CD14-positive monocyte (primary cell): Measurements from ENCODE around the gene DDX27. TPM values are rescaled to one million over a fixed set of nuclear protein-coding genes. Genes with fewer than 3 reads are reported as not detected.

Source experiments
- DNase-seq, 3 donors: peaks; one replicate each; pipeline ENCODE4 v3.0.0-alpha.2; 2011 to 2022
- H2AFZ ChIP-seq: 2 replicates; pipeline ENCODE4 v1.6.0; 2012; ENCODE audit warnings: mild to moderate bottlenecking, low read depth, low read length, inconsistent platforms; ENCODE audit not compliant: insufficient read depth, poor library complexity, severe bottlenecking
- H3K27ac ChIP-seq, 2 donors: 1 replicate in 1 of 2; 2 replicates in 1 of 2; pipeline ENCODE4 v1.5.1; 2012 to 2013; ENCODE audit warnings: low read length in 2 of 2, control low read depth in 1 of 2, inconsistent platforms in 1 of 2, low read depth in 1 of 2, mild to moderate bottlenecking in 1 of 2
- H3K27me3 ChIP-seq, 2 donors: one replicate each; pipeline versions ENCODE4 v1.6.0 to v1.6.1; 2011 to 2013; ENCODE audit warnings: low read length in 2 of 2; ENCODE audit not compliant: control insufficient read depth in 2 of 2, insufficient read depth in 2 of 2
- H3K36me3 ChIP-seq, 2 donors: replicated peaks in 1 of 2; 1 replicate in 1 of 2; 2 replicates in 1 of 2; pipeline versions ENCODE4 v1.5.1 to v1.6.1; 2012 to 2013; ENCODE audit warnings: low read length in 2 of 2, control low read depth in 1 of 2, inconsistent platforms in 1 of 2, mild to moderate bottlenecking in 1 of 2; ENCODE audit not compliant: insufficient read depth in 2 of 2, control insufficient read depth in 1 of 2
- H3K4me1 ChIP-seq, 2 donors: 1 replicate in 1 of 2; 2 replicates in 1 of 2; pipeline versions ENCODE4 v1.5.1 to v1.6.1; 2012 to 2013; ENCODE audit warnings: low read length in 2 of 2, control low read depth in 1 of 2, inconsistent platforms in 1 of 2, mild to moderate bottlenecking in 1 of 2, moderate library complexity in 1 of 2; ENCODE audit not compliant: insufficient read depth in 2 of 2, control insufficient read depth in 1 of 2
- H3K4me2 ChIP-seq: replicated peaks from 2 replicates; pipeline ENCODE3; 2012; ENCODE audit warnings: low read length, moderate library complexity, mild to moderate bottlenecking; ENCODE audit not compliant: poor library complexity, severe bottlenecking; ENCODE audit errors: extremely low read depth
- H3K4me3 ChIP-seq, 3 experiments: fragments of 200-600 bp in 1 of 3; sonication (generic) in 1 of 3; replicated peaks in 1 of 3; 1 replicate in 2 of 3; 2 replicates in 1 of 3; pipeline ENCODE4 v1.5.1; 2011 to 2013; ENCODE audit warnings: low read length in 3 of 3, mild to moderate bottlenecking in 3 of 3, control low read depth in 2 of 3, low read depth in 2 of 3, inconsistent platforms in 1 of 3, moderate library complexity in 1 of 3
- H3K79me2 ChIP-seq: 2 replicates; pipeline ENCODE4 v1.6.0; 2012; ENCODE audit warnings: mild to moderate bottlenecking, control low read depth, inconsistent platforms, low read length, moderate library complexity; ENCODE audit not compliant: insufficient read depth
- H3K9ac ChIP-seq: 2 replicates; pipeline ENCODE4 v1.6.0; 2017; ENCODE audit warnings: low read length, mild to moderate bottlenecking; ENCODE audit not compliant: insufficient read depth, poor library complexity, severe bottlenecking
- H3K9me3 ChIP-seq, 2 donors: replicated peaks in 1 of 2; 1 replicate in 1 of 2; 2 replicates in 1 of 2; pipeline versions ENCODE4 v1.5.1 to v1.6.1; 2012 to 2013; ENCODE audit warnings: low read length in 2 of 2, control low read depth in 1 of 2; ENCODE audit not compliant: control insufficient read depth in 1 of 2, insufficient read depth in 1 of 2
- H4K20me1 ChIP-seq: 2 replicates; pipeline ENCODE4 v1.6.0; 2012; ENCODE audit warnings: mild to moderate bottlenecking, low read length, control low read depth, moderate library complexity; ENCODE audit not compliant: insufficient read depth
- H3K27ac Mint-ChIP-seq, 7 donors: one replicate each; pipeline ENCODE4 v1.8.0; 2020; ENCODE audit warnings: mild to moderate bottlenecking in 7 of 7, mixed read lengths in 7 of 7, moderate library complexity in 6 of 7, inconsistent platforms in 2 of 7
- H3K27me3 Mint-ChIP-seq, 3 donors: one replicate each; pipeline ENCODE4 v1.8.0; 2021 to 2022; ENCODE audit warnings: low read depth in 3 of 3, mild to moderate bottlenecking in 3 of 3, mixed read lengths in 3 of 3, moderate library complexity in 3 of 3, inconsistent platforms in 1 of 3
- H3K36me3 Mint-ChIP-seq, 2 donors: one replicate each; pipeline ENCODE4 v1.8.0; 2020; ENCODE audit warnings: mixed read lengths in 2 of 2, inconsistent platforms in 1 of 2, mild to moderate bottlenecking in 1 of 2
- H3K4me1 Mint-ChIP-seq: one replicate; pipeline ENCODE4 v1.8.0; 2020; ENCODE audit warnings: mild to moderate bottlenecking, mixed read lengths
- H3K4me3 Mint-ChIP-seq, 2 donors: one replicate each; pipeline ENCODE4 v1.8.0; 2020; ENCODE audit warnings: mild to moderate bottlenecking in 2 of 2, mixed read lengths in 2 of 2, moderate library complexity in 1 of 2
- H3K9me3 Mint-ChIP-seq, 7 donors: one replicate each; pipeline ENCODE4 v1.8.0; 2020 to 2022; ENCODE audit warnings: mixed read lengths in 7 of 7, mild to moderate bottlenecking in 6 of 7, moderate library complexity in 6 of 7, inconsistent platforms in 2 of 7
- WGBS: methylation state at CpG from one replicate; pipeline ENCODE4 v1.1.5; 2013; ENCODE audit warnings: missing lambda C conversion rate; ENCODE audit not compliant: insufficient coverage; 5-methylcytosine and 5-hydroxymethylcytosine counted together
- intact Hi-C, 2 donors: fragments of 100-400 bp; cut with micrococcal nuclease; formaldehyde crosslinking; loops; one replicate each; pipeline versions ENCODE4 v1.15.0 to v1.15.1; 2023
- polyA plus RNA-seq, 3 donors: library from polyadenylated mRNA; depleted of rRNA in 1 of 3; unstranded in 2 of 3; stranded (reverse) in 1 of 3; fragments of 300-500 nt in 2 of 3; fragments of >200 nt in 1 of 3; fragmentation: Illumina TruSeq in 2 of 3; gene quantifications; 1 replicate in 2 of 3; 2 replicates in 1 of 3; pipeline ENCODE4 v1.2.3, GENCODE V29; 2012 to 2021
- TF ChIP-seq, protein P1 (sequence below): fragments of 200-600 bp; IDR thresholded peaks from one replicate; pipeline ENCODE4 v1.8.0; 2022; ENCODE audit warnings: antibody characterized with exemption, mild to moderate bottlenecking

DDX27 gene
- polyA plus RNA-seq, 3 donors, result 13.8 to 31.5 (median 17.7) TPM

DNA sequence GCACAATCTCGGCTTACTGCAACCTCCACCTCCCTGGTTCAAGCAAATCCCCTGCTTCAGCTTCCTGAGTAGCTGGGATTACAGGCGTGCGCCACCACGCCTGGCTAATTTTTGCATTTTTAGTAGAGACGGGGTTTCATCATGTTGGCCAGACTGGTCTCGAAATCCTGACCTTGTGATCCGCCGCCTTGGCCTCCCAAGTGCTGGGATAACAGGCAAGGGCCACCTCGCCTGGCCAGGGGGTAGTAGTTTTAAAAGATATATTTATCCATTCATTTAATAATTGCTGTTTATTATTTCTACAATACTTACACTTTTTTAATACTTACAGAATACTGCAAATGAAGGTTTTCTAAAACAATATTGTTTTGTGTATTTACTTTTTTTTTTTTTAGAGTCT lies 15.5 kb upstream of the DDX27 start:
- H3K4me1 ChIP-seq, result no peaks in the 10 kb centered on the region
- intact Hi-C loops, result no loop called here
- Mint-ChIP-seq H3K27me3 (peaks cover 3 to 5% (median 5%) of the 10 kb centered on the region in 3 donors), H3K4me3 (no peak overlapping the region), H3K4me1 (no peaks in the 10 kb centered on the region), H3K27ac (no peak overlapping the region), H3K36me3 (no peaks in the 10 kb centered on the region), H3K9me3 (peaks cover 0 to 11% (median 5%) of the 10 kb centered on the region in 7 donors)
- no peak overlapping the region for H3K4me2 ChIP-seq
- 96% methylated on average over 5 of the region's 9 CpGs for WGBS
- no peak for DNase-seq
- H4K20me1 ChIP-seq, result no peaks in the 10 kb centered on the region
- TF ChIP-seq, protein P1, sequence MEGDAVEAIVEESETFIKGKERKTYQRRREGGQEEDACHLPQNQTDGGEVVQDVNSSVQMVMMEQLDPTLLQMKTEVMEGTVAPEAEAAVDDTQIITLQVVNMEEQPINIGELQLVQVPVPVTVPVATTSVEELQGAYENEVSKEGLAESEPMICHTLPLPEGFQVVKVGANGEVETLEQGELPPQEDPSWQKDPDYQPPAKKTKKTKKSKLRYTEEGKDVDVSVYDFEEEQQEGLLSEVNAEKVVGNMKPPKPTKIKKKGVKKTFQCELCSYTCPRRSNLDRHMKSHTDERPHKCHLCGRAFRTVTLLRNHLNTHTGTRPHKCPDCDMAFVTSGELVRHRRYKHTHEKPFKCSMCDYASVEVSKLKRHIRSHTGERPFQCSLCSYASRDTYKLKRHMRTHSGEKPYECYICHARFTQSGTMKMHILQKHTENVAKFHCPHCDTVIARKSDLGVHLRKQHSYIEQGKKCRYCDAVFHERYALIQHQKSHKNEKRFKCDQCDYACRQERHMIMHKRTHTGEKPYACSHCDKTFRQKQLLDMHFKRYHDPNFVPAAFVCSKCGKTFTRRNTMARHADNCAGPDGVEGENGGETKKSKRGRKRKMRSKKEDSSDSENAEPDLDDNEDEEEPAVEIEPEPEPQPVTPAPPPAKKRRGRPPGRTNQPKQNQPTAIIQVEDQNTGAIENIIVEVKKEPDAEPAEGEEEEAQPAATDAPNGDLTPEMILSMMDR, result no peak
- no peak overlapping the region for H2AFZ ChIP-seq
- no peak overlapping the region for H3K9ac ChIP-seq
- no peaks in the 10 kb centered on the region for H3K27me3 ChIP-seq
- no peaks in the 10 kb centered on the region for H3K9me3 ChIP-seq
- no peaks in the 10 kb centered on the region for H3K36me3 ChIP-seq
- no peaks in the 10 kb centered on the region for H3K79me2 ChIP-seq
- no peak overlapping the region for H3K4me3 ChIP-seq
- no peak overlapping the region for H3K27ac ChIP-seq

DNA sequence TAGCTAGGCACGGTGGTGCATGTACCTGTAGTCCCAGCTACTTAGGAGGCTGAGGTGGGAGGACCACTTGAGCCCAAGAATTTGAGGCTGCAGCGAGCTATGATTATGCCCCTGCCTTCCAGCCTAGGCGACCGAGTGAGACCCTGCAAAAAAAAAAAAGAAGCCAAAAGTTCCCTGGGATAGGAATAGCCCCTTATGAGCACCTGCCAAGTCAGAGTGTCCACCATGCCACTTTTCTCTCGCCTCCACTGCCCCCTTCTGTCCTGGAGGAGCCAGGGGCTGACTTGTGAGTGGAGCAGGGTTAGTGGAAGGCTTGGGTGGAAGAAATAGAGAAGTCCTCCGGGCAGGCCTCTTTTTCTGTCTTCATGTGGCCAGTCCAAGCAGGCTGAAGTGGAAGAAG lies 12.1 kb upstream of the DDX27 start:
- DNase-seq, result no peak

More for the DNA sequence above, 12.1 kb upstream of the DDX27 start:
- no peaks in the 10 kb centered on the region for H3K36me3 ChIP-seq
- H4K20me1 ChIP-seq, result no peaks in the 10 kb centered on the region
- Mint-ChIP-seq H3K4me3 (no peak overlapping the region), H3K27me3 (peaks cover 0 to 5% (median 5%) of the 10 kb centered on the region in 3 donors), H3K9me3 (peaks cover 4 to 10% (median 8%) of the 10 kb centered on the region in 7 donors), H3K36me3 (peaks cover 0 to 2% of the 10 kb centered on the region in 2 donors), H3K27ac (no peak overlapping the region), H3K4me1 (no peaks in the 10 kb centered on the region)
- intact Hi-C loops, result no loop called here
- no peak overlapping the region for H3K4me3 ChIP-seq
- no peaks in the 10 kb centered on the region for H3K27me3 ChIP-seq
- 96% methylated on average over 4 of the region's 6 CpGs for WGBS
- H3K4me2 ChIP-seq, result no peak overlapping the region
- no peaks in the 10 kb centered on the region for H3K4me1 ChIP-seq
- H3K79me2 ChIP-seq, result no peaks in the 10 kb centered on the region
- no peak overlapping the region for H3K9ac ChIP-seq
- peaks cover 0 to 5% of the 10 kb centered on the region in 2 donors for H3K9me3 ChIP-seq
- H3K27ac ChIP-seq, result no peak overlapping the region
- H2AFZ ChIP-seq, result no peak overlapping the region
- TF ChIP-seq, protein P1, result no peak
